Right renal cortex interstitium (tissue), 3 donors: ENCODE measurements around the gene SMIM43. TPM values are rescaled to one million over a fixed set of nuclear protein-coding genes. Genes with fewer than 3 reads are reported as not detected.

Source experiments
- DNase-seq, 3 donors: peaks; one replicate each; pipeline ENCODE4 v3.0.0-alpha.2; 2013; ENCODE audit warnings: low read depth in 3 of 3, low spot score in 2 of 3
- polyA plus RNA-seq, 3 donors: library from polyadenylated mRNA; unstranded; fragments of 120-200 nt; gene quantifications; one replicate each; pipeline ENCODE4 v1.2.1, GENCODE V29; 2013; ENCODE audit not compliant: insufficient read length in 3 of 3

Gene SMIM43
- polyA plus RNA-seq: under 1 TPM; 0.35 to 0.85 (median 0.57) TPM

- peak in 1 of 3 donors; percentile 26 for DNase-seq
These were observed at the start of gene SMIM43 for GRCh38 chr4:121764702-121765367. Gene SMIM43 (minus strand): TSS chr4:121765164. CDS start chr4:121765105, 59 bp downstream.

- DNase-seq: no peak
These were observed 49.8 kb upstream of the SMIM43 start for GRCh38 chr4:121814756-121815155.

GRCh38 chr4:121811122-121811521 lies 46.2 kb upstream of the SMIM43 start:
- DNase-seq: no peak

- DNase-seq: no peak
These were observed 41.4 kb upstream of the SMIM43 start for GRCh38 chr4:121806411-121806810.

GRCh38 chr4:121801715-121802075 lies 36.7 kb upstream of the SMIM43 start:
- no peak for DNase-seq

- DNase-seq: peak; percentile 93 to 97 (median 93)
These were observed 36.2 kb upstream of the SMIM43 start, which contains the start of gene EXOSC9 for GRCh38 chr4:121800961-121801714. Gene EXOSC9 (plus strand): TSS chr4:121801323. CDS start chr4:121801425, 102 bp downstream.

GRCh38 chr4:121800638-121800960 lies 35.6 kb upstream of the SMIM43 start:
- DNase-seq: no peak

- DNase-seq: no peak
These were observed 35.0 kb upstream of the SMIM43 start for GRCh38 chr4:121799867-121800501.

GRCh38 chr4:121799208-121799823 lies 34.4 kb upstream of the SMIM43 start:
- no peak for DNase-seq

- no peak for DNase-seq
These were observed 31.3 kb upstream of the SMIM43 start for GRCh38 chr4:121796283-121796682.

- no peak for DNase-seq
These were observed 29.7 kb upstream of the SMIM43 start for GRCh38 chr4:121794505-121795188.

- no peak for DNase-seq
These were observed 28.0 kb upstream of the SMIM43 start for GRCh38 chr4:121792966-121793365.

- DNase-seq: no peak
These were observed 26.5 kb upstream of the SMIM43 start for GRCh38 chr4:121791481-121791880.

GRCh38 chr4:121790976-121791375 lies 26.0 kb upstream of the SMIM43 start:
- no peak for DNase-seq

- no peak for DNase-seq
These were observed 25.2 kb upstream of the SMIM43 start for GRCh38 chr4:121789960-121790829.

- no peak for DNase-seq
These were observed 24.5 kb upstream of the SMIM43 start for GRCh38 chr4:121789455-121789854.

- no peak for DNase-seq
These were observed 23.9 kb upstream of the SMIM43 start for GRCh38 chr4:121788896-121789295.

GRCh38 chr4:121786221-121786620 lies 21.3 kb upstream of the SMIM43 start:
- DNase-seq: no peak

GRCh38 chr4:121785479-121785878 lies 20.5 kb upstream of the SMIM43 start:
- no peak for DNase-seq

- no peak for DNase-seq
These were observed 20.0 kb upstream of the SMIM43 start for GRCh38 chr4:121784975-121785374.
